Fibroblast of the aortic adventitia (primary cell): ENCODE data around the gene ANGPTL2. TPM values are rescaled to one million over a fixed set of nuclear protein-coding genes. Genes with fewer than 3 reads are reported as not detected.

ENCODE experiments used
- DNase-seq: peaks from one replicate; pipeline ENCODE4 v3.0.0-alpha.2; 2010; ENCODE audit warnings: low read depth
- H3K4me3 ChIP-seq: 2 replicates; pipeline ENCODE4 v1.5.1; 2011; ENCODE audit warnings: low read depth, mild to moderate bottlenecking, control low read depth, low read length, moderate library complexity
- total RNA-seq: library from RNA; depleted of rRNA; stranded (reverse); fragments of >200 nt; gene quantifications from 2 replicates; pipeline ENCODE4 v1.2.3, GENCODE V29; 2012; ENCODE audit warnings: low replicate concordance
- TF ChIP-seq, protein P1 (sequence below): IDR thresholded peaks from 2 replicates; pipeline ENCODE4 v1.5.1; 2011; ENCODE audit warnings: mild to moderate bottlenecking, low read length, control low read depth, inconsistent platforms; ENCODE audit not compliant: insufficient read depth

ANGPTL2 gene
- total RNA-seq, 1 donor: 41.0 TPM

DNA sequence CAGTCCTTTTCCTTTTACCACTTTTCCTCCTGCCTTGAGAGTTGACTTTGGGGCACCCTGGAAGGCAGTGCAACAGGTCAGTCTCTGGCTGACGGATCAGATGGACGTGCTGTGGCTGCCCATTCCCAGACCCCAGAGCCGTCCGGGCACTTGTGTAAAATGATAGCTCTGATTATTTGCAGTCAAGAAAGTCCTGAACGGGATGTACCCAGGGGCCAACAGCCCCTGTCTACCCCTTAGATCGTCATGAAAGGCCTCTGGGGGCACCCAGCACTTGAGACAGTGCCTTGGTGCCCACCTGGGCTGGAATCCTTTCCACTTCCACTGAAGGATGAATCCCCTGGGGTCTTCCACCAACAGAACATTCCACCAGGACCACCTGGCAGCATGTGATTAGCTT lies 17.7 kb upstream of the ANGPTL2 start:
- TF ChIP-seq, protein P1, sequence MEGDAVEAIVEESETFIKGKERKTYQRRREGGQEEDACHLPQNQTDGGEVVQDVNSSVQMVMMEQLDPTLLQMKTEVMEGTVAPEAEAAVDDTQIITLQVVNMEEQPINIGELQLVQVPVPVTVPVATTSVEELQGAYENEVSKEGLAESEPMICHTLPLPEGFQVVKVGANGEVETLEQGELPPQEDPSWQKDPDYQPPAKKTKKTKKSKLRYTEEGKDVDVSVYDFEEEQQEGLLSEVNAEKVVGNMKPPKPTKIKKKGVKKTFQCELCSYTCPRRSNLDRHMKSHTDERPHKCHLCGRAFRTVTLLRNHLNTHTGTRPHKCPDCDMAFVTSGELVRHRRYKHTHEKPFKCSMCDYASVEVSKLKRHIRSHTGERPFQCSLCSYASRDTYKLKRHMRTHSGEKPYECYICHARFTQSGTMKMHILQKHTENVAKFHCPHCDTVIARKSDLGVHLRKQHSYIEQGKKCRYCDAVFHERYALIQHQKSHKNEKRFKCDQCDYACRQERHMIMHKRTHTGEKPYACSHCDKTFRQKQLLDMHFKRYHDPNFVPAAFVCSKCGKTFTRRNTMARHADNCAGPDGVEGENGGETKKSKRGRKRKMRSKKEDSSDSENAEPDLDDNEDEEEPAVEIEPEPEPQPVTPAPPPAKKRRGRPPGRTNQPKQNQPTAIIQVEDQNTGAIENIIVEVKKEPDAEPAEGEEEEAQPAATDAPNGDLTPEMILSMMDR: no peak
- no peak overlapping the region for H3K4me3 ChIP-seq
- no peak for DNase-seq

DNA sequence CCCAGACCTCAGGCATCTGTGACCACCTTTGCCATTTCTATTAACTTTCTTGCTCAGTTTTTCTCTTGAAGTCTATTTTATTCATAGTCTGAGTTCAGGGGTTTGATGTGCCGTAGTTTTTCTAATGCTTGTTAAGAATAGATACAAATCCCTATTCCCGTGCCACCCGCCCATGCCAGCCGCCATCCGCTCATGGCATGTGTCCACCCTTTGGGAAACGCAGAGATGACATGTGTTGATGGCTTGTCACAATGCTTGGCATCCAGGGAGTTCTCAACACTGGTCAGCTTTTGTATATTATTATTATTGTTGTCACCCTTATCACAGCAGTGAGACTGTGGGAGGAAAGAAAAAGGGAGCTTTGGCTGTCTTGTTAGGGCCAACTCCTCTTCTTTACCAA lies 17.3 kb upstream of the ANGPTL2 start:
- TF ChIP-seq, protein P1: no peak
- no peak overlapping the region for H3K4me3 ChIP-seq
- no peak for DNase-seq

DNA sequence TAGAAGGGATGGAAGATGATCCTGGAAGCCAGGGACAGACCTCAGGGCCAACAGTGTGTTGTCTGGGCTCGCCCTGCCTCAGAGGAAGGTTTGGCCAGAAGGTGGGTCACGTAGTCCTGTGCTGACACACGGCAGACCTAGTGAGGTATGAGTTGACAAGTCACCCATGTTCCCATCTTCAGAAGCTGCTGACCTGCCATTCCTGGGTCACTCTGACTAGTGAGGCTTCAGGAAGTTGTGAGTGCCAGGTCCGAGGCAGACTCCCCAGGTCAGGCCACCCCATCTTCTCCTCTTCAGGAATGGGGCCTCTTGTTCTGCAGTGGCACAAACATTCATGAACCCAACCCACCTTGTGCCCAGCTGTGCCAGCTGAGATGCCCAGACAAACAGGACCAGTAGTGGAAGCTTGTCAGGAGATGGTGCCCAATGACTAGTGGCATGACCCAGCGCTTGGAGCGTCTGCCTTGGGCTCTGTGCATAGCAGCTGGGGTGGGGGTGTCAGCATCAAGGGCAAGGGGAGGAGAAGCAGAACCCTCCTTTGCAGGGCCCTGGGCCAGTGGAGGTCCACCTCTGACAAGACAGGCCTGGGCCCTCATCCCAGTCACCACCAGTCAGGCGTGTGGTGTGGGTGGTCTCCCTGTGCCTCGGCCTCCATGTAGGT lies 16.8 kb upstream of the ANGPTL2 start:
- TF ChIP-seq, protein P1: no peak
- no peak overlapping the region for H3K4me3 ChIP-seq
- DNase-seq: no peak

DNA sequence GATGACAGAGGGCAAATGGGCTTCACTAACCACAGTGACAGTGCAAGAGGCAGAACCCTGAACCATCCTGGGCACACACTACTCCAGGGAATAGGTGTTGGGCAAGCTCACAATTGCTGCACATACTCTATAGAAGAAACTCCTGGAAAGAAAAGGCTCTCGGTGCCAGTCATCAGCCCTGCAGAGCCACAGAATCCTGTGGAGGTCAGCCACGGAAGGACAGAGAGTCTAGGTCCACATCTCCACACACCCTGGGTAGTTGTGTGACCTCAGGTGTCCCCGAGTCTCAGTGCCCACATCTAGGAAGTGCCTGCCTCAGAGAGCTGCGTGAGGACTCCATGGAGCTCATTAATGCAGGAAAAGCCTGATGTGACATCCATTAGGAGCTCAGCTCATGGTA lies 16.0 kb upstream of the ANGPTL2 start:
- TF ChIP-seq, protein P1: no peak
- no peak overlapping the region for H3K4me3 ChIP-seq
- no peak for DNase-seq

DNA sequence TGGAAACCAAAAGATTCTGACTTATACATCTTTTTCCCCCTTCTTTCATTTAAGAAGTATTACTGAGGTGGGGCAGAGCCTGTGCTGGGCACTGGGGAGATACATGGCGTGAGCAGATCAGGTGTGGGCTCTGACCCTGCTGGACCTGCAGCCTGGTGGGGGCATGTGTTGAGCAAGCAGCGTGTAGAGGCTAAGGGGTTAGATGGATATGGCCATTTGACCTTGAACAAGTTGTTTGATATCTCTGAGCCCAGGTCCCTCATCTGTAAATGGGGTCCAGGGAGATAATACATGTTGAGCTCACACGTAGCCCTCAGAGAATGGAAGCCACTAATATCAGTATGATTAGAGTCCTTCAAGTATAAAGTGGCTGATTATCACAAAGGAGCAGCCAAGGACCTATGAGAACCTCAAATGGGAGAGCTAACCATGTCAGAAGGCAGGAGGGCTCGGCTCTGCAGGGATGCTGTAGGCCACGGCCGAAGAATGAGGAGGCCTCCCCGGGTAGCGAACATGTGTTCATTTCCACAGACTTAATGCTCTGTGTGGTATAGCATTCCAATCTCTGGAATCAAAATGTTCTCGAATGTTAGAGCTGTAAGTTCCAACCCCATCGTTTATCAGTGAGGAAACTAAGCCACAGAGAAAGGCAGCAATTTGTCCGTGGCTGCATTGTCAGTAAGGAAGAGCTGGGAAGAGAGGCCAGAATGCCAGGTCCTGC lies 15.4 kb upstream of the ANGPTL2 start:
- TF ChIP-seq, protein P1: no peak
- H3K4me3 ChIP-seq: no peak overlapping the region
- no peak for DNase-seq

DNA sequence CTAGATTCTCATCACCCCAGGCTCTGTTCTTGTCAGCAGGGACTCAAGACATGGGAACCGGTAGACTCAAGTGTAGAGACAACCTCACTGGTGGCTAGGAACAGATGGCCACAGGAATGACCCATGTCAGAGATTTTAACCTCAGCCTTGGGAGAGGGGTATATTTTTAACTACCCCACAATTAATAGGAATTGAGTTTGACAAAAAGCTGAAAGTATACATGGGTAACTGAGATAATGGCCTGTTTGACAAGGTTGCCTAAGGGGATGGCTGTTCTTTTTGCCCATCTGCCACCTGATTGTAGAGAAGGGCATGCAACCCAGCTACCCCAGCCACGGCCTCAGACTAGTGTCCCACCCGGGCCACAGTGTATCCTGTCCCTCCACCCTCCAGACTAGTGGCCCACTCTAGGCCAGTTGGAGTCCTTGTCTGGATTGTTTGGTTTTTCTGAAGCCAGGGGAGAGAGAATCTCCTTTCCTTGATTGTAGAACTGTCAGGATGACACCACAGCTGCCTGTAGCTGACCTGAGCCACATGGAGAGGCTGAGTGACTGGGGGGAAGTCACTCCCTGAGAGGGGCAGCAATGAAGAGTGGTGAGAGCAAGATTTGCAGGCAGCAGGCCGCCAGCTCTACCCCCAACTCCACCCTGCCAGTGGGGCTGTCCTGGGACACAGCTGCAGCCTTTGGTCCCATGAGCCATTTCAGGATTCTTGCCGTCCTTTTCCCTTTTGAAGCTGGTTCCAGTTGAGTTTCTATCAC lies 14.6 kb upstream of the ANGPTL2 start:
- H3K4me3 ChIP-seq: no peak overlapping the region
- DNase-seq: no peak
- TF ChIP-seq, protein P1: no peak
